ENCODE data around the gene CAMK2D.

DNA sequence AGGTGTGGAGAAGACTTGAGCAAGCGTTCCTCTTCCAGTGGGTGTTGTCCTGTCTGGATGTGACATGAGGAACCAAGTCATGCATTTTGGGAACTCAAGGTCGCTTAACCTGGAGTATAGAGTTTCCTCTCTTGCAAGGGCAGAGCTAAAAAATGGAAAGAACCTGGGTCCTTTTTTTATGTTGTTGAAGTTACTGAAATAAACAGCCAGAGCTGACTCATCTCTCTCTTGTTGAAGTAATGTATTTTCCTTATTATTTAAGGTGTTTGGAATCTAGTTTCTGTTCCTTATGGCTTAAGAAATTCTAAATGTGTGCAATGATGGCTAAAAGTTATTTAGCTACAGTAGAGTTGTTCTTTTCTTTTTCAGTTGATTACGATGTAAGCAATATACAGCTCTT, 314.5 kb downstream of the CAMK2D start:
- TF ChIP-seq, protein P1, sequence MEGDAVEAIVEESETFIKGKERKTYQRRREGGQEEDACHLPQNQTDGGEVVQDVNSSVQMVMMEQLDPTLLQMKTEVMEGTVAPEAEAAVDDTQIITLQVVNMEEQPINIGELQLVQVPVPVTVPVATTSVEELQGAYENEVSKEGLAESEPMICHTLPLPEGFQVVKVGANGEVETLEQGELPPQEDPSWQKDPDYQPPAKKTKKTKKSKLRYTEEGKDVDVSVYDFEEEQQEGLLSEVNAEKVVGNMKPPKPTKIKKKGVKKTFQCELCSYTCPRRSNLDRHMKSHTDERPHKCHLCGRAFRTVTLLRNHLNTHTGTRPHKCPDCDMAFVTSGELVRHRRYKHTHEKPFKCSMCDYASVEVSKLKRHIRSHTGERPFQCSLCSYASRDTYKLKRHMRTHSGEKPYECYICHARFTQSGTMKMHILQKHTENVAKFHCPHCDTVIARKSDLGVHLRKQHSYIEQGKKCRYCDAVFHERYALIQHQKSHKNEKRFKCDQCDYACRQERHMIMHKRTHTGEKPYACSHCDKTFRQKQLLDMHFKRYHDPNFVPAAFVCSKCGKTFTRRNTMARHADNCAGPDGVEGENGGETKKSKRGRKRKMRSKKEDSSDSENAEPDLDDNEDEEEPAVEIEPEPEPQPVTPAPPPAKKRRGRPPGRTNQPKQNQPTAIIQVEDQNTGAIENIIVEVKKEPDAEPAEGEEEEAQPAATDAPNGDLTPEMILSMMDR (IDR thresholded peaks at IDR 0.05; ENCODE audit: poor library complexity) = no peak
- TF ChIP-seq EZH2 (IDR thresholded peaks at IDR 0.05; ENCODE audit: borderline replicate concordance) (no peak), EZH2phosphoT487 (IDR thresholded peaks at IDR 0.05; ENCODE audit: low read depth, severe bottlenecking, unreplicated experiment) (no peak)

Measured in hepatocyte (in vitro differentiated cells).